GM12892 (cell line): ENCODE data around the gene CDH23.

Source experiments
- POLR2AphosphoS5 ChIP-seq: IDR thresholded peaks from 2 replicates; pipeline ENCODE4 v1.6.1; 2011; ENCODE audit warnings: low read depth, low read length, control low read depth
- TAF1 ChIP-seq: IDR thresholded peaks from 2 replicates; pipeline ENCODE4 v1.6.1; 2011; ENCODE audit warnings: low read depth, mild to moderate bottlenecking, control low read depth, low read length, borderline replicate concordance

DNA sequence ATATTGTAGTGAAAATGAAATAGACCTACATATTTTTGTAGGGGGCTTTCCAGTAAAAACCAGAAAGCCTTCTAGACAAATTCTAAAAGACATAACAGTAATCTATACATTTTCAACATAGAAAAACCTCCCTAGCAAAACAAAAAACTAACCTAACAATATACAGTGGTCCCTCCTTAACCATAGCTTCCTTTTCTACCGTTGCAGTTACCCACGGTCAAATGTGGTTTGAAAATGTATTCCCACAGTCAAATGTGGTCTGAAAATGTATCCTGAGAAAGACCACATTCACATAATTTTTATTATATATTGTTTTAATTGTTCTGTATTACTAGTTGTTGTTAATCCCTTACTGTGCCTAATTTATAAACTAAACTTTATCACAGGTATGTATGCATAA lies 448.0 kb downstream of the CDH23 start:
- no peak for TF ChIP-seq POLR2AphosphoS5
- no peak for TF ChIP-seq TAF1
